GM21515 (cell line): Measurements from ENCODE around the gene SLC46A2.

ENCODE experiments used
- ATAC-seq: cut with Tn5 transposase; IDR thresholded peaks from one replicate; pipeline ENCODE4 v1.9.1; 2021; ENCODE audit not compliant: unreplicated experiment

The SLC46A2 gene

GRCh38 chr9:112887381-112887780, 3.3 kb downstream of the SLC46A2 start:
- no peak for ATAC-seq

- no peak for ATAC-seq
Observed at GRCh38 chr9:112886351-112886750, 4.3 kb downstream of the SLC46A2 start.

DNA sequence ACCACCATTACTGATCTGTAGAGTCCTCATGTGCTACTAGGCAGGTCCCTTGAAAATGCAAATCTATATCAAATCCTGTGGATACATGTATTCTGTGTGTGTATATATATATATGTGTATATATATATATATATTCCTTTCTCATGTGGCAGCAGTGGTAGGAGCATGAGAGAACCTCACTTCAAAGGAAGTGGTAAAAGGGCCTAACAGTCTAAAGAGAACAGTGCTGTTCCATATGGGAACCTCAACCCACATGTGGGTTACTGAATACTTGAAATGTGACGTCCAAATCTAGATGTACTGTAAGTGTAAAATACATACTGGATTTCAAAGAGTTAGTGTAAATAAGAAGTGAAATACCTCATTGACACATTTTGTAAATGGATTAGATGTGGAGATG, 5.4 kb downstream of the SLC46A2 start:
- ATAC-seq = no peak

- ATAC-seq = no peak
Observed at GRCh38 chr9:112884721-112885120, 6.0 kb downstream of the SLC46A2 start.

DNA sequence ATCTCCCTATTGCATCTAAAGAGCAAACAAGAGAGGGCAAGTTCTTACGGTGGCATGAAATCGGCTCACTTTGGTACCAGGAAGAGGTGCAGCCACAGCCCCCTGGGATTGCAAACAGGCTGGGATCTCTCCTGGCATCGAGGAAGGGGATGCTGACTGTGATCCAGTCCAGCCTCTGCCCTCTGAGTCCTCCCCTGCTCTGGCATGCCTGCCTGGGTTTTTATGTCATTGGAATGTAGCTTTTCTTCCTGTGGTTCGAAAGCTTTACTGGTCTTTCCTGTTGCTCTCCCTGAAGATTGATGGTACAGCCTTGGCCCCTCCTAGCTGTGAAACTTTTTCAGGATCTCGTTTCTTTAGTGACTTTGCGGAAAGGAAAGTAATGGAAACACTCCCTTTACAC, 6.6 kb downstream of the SLC46A2 start:
- ATAC-seq = no peak

DNA sequence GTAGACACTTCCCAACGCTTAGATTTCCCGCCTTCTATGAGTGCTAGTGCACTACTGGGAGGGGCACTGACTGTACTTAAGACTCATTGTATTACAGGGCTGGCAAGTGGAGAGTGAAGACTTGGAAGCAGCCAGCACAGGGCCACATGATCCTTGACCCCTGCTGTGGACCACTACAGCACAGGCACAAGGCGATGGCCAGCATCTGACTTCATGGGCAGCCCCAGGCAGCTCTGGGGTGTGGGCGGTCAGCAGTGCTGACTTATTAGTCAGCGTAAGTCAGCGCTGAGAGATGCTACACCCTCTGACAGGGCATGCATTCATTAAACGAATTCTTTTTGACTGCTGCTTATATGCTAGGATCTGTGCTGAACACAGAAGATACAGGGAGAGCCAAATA, 9.3 kb downstream of the SLC46A2 start:
- ATAC-seq = no peak

GRCh38 chr9:112880650-112881049, 10.0 kb downstream of the SLC46A2 start:
- ATAC-seq = no peak

DNA sequence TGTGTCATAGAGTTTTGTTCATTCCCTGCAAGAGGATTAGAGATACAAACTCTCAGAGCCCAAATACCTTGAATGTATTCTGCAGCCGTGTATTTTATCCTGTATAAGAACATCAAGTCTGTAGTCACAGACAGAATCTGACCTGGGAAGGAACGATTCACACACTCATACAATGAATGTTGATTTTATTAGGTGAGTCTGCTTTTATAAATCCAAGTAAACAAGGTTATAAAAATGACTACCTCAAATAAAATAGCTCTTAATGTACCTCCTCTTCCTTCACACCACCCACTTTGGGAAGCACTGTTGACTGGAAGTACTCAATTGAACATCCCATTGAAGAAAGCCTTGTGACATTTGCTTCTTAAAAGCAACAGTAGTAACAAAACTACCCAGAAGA, 11.9 kb downstream of the SLC46A2 start:
- ATAC-seq = no peak

- no peak for ATAC-seq
Observed at GRCh38 chr9:112873773-112874405, 16.8 kb downstream of the SLC46A2 start.

DNA sequence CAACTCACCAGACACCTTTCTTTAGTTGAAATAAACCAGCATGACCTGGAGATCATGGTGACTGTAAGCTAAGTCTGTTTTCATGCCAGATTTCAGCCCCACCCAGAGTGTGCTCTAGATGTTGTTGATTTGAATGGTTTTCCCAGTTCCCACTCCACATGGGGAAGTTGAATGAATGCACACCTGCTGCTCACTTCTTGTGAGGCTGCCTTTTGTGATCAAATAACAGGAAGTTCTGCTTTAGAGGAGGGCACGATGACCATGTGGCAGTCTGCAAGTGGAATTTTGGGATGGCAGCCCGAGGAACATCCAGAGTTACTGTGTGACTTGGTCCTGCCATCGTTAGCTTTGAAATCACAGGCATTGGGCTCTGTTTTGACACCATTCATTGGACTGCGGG, 18.7 kb downstream of the SLC46A2 start:
- ATAC-seq = no peak

DNA sequence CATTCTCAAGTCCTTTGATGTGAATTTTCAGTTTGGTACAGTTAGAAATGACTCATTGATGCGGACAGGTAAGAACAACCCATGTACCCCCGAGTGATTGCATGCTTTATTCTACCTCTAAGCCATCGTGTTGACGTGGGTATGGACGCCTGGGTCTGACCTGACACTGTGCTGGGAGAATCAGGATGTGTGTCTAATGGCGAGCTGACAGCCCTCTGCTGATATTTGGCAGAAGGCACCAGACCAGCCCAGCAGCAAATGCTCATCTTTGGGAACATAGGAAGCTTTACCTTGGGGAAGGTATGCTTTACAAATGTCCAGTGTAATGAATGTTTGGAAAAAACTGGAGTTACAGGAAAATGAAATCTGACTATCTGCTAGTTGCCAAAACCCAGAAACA, 20.1 kb downstream of the SLC46A2 start:
- no peak for ATAC-seq

DNA sequence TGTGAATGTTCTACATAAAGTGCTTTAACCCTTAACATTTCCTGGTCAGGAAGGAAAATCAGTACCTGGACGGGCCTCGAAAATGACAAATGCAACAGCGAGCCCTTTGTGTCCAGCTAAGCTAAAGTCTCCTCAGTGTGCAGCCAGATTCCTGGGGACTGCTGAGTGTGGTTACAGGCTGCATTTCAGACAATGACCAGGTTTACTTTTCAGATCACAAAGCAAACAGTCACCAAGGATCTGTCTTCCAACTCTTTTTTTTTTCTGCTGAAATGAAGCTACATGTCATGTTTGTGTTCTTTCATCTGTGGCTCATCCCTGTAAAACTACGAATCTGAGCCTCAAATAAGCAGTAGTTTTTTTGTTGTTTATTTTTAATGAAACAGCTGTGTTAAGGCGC, 20.8 kb downstream of the SLC46A2 start:
- no peak for ATAC-seq

DNA sequence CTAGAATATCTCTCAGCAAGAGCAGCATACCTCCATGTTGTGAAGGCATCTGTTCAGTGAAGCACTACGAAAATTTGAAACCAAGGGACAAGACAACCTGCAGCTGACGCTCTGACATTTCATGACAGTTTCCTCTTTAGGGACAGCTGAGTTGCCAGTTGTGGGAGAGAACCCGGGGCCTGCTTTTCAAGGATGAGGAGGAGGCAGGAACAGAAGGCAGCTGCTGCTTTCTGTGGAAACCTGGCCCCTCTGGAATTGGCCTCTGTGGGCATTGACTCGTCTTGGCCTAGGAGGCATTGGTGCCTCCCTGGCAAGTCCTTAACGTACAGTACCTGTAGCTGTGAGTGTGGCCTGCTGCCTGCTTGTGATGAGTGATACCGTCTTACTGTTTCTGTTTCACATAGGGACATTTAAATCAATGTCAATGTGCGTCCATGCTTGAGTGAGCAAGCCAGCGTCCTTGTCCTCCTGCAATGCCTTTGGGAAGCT, 21.6 kb downstream of the SLC46A2 start:
- no peak for ATAC-seq

DNA sequence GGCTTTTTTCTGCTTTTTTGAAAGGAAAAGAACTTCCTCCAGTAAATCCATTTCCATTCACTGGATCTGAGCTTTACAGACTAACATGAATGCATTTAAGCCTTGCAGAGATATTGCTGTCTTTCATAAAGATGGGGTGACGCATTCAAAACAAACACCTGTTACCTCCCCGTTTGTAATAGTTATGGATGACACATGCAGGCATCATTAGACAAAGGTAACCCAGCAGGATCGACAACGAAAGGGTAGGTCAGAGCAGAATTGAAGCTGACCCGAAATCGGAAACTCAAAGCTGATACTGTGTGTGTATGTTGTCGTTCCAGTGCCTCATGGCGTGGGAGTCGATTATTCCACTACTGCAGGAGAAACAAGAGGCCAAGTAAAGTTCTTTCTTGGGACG, 22.2 kb downstream of the SLC46A2 start:
- ATAC-seq = no peak

- no peak for ATAC-seq
Observed at GRCh38 chr9:112867275-112867991, 23.2 kb downstream of the SLC46A2 start.

DNA sequence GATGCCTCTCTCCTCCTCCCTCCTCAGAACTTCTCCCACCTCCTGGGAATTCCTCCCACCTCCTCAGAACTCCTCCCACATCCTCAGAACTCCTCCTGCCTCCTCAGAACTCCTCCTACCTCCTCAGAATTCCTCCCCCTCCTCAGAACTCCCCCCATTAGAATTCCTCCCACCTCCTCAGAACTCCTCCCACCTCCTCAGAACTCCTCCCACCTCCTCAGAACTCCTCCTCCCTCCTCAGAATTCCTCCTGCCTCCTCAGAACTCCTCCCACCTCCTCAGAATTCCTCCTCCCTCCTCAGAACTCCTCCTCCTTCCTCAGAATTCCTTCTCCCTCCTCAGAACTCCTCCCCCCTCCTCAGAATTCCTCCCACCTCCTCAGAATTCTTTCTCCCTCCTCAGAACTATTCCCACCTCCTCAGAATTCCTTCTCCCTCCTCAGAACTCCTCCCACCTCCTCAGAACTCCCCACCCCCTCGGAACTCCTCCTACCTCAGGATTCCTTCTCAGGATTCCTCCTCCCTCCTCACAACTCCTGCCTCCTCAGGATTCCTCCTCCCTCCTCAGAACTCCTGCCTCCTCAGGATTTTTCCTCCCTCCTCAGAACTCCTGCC, 23.9 kb downstream of the SLC46A2 start:
- no peak for ATAC-seq

GRCh38 chr9:112864982-112865381, 25.7 kb downstream of the SLC46A2 start:
- ATAC-seq = no peak

GRCh38 chr9:112864403-112864802, 26.3 kb downstream of the SLC46A2 start:
- no peak for ATAC-seq

DNA sequence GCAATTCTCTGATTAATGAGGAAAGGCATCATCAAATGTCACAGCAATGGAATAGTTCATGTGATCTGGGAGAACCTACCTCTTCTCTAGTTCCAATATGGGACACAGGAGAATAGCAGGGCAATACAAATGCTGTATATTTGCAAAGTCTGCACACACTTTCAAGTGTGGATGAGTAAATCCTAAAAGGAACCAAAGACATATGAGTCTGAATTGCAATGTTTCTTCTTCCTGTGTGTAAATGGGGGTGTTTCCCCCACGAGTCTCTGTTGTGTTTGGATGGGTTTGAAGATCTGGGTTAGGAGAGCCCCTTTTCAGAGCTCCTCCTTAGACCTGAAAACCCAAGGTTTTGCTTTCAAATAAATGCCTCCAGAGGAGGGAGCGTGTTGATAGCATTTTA, 26.9 kb downstream of the SLC46A2 start:
- no peak for ATAC-seq

DNA sequence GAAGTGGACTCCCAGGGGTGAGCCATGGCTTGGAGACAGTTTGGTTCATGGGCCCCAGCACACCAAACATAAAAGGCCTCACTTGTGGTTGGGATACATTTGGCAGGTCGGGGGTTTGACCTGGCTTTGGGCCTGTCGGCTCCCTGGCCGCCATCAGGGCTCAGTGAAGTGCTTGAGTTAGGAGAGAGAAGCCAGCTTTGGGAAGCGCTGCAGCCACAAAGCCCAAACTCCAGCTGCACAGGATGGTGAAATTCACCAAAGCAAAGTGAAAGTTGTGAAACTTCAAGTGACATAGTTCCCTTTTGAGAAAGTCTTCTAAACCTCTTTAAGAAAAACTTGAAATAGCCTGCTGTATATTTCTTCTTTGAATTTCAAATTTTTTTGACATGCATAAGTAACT, 27.5 kb downstream of the SLC46A2 start:
- no peak for ATAC-seq

DNA sequence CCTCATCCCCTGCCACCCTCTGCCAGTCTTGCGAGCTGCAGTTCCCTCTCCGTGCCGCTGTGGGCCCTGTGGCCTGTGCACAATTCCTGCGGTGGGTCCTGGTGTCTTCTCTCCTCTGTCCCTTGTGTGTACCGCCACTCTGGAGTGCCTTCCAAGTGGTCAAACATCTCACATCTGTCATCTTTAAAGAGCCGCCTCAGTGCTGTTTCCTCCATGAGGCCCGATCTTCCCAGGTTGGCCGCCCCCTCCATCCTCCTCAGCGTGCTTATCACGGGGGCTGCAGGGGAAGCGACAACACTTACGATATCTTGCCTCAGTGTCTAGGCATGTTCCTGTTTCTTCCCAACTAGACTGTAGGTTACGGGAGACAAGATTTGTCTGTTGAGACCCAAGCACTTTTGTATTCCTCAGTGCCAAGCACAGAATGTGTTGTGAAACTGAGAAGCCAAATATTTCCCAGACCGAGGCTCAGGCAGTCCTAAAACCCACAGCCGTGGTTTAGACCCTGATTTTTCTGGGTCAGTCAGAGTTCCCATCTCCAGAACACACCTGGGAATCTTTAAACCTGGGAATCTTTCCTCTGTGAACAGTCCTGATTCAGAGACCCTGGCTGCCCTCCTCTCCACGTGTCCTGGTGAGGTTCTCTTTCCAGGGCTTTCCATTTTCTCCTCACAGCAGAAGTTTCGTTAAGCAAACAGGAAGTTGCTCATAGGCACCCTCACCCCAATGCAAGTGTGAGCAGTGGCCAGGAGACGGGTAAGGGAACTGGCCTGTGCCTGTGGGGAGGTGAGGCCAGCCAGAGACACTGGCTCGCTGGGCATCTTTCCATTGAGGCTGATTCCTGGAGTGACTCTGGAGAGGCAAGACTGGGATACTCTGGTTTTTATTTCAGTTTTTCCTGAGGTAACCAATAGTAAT, 28.8 kb downstream of the SLC46A2 start:
- ATAC-seq = no peak
